GM19193 (cell line): ENCODE results near the gene ZMIZ1.

Source experiments
- POLR2A ChIP-seq: IDR thresholded peaks from 4 replicates; pipeline ENCODE4 v1.6.1; 2011; ENCODE audit not compliant: insufficient read depth, insufficient read length; ENCODE audit errors: extremely low read depth

ZMIZ1 gene

GRCh38 chr10:79112881-79113431 is 44.2 kb downstream of the ZMIZ1 start:
- no peak for TF ChIP-seq POLR2A

DNA sequence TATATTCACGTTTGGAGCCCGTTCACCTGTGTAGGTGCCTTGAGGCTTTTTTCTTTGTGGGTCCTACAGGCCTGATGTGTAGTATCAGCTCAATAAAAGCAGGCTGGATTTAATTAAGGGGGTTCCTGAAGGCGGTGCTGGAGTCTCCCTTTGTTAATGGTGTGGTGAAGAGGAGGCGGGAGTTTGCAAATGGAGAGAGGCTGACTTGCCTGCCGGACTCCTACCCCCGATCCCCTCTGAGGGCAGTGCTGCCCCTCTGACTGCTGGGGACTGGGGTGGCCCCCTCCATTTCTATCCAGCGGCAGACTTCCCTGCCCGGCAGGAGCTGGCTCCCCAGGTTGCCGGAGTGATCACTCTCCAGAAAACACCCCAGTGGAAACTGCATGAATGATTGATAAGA is 45.1 kb downstream of the ZMIZ1 start:
- TF ChIP-seq POLR2A, result no peak

DNA sequence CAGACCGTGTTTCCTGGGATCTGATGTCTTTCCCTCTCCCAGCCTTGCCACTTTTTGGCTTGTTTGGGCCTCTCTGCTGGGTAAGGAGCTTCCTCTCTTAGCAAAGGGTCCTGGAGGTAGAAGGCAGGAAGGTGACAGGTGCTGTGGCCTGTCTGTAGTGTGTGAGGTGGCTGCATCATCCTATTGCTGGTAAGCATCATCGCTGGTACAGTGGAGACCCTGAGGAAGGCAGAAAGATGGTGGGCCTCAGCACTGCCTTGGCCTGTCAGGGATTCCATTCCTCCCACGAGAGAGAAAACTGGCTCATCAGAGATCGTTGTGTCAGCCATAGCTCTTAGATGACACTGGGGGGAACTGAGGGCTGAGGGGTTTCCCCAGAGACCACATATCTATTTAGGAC is 46.5 kb downstream of the ZMIZ1 start:
- no peak for TF ChIP-seq POLR2A

DNA sequence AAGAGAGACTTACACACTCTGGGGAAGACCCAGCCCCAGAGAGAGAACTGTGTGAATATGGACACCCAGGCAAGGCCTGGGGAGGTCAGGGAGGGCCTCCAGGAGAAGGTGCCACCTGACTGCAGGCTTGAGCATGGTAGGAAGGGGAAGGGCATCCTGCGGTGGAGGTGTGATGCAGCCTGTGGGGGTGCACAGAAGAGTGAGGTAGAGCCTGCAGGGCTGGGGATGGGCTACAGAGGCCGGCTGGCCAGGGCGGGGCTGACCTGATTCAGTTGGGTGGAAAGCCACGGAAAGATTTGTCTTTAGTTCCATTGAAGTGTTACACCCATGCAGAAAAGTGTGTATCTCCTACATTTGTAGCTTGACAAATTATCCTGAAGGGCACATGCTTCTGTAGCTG is 47.6 kb downstream of the ZMIZ1 start:
- no peak for TF ChIP-seq POLR2A

GRCh38 chr10:79116801-79117723 is 48.3 kb downstream of the ZMIZ1 start:
- no peak for TF ChIP-seq POLR2A

DNA sequence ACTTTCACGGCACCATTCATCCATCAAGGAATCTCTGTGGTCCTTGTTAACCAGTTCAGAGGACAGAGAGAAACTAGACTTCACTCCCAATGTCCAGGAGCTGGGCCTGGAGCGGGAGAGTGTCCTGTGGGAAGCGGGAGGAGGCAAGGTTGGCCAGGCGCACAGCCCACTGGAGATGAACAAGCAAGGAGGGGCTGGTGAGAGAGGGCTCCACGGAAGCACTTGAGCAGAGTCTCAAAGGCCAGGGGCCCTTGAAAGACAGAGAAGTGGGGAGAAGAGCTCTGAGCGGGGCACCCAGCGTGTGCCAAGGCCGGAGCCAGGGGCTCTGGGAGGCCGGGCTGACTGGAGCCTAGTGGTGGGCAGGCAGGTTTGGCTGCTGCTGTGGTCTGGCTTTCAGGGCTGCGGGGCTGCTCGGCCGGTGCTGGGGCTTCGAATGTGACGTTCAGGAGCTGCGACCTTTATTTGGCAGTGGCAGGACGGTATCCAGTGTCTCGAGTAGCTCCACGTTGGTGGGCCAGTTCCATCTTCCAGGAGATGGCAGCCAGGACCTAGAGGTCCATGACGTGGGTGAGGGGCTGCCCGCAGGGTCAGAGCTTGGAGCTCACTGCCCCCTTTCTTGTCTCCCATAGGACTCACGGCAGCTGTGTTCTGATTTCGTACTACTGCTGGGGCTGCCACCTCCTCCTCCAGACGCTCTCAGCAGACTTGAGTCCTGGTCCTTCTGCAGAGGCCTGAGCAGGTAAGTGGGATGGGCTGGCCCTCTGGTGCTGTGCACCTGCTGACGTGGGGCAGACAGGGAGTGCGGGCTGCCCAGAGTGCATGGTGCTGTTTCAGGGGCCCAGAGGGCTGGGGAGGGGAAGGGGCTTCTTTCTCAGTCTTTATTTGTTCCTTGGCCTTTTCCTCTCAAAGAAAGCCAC is 49.8 kb downstream of the ZMIZ1 start:
- TF ChIP-seq POLR2A, result no peak

GRCh38 chr10:79119306-79119705 is 50.5 kb downstream of the ZMIZ1 start:
- TF ChIP-seq POLR2A, result no peak

DNA sequence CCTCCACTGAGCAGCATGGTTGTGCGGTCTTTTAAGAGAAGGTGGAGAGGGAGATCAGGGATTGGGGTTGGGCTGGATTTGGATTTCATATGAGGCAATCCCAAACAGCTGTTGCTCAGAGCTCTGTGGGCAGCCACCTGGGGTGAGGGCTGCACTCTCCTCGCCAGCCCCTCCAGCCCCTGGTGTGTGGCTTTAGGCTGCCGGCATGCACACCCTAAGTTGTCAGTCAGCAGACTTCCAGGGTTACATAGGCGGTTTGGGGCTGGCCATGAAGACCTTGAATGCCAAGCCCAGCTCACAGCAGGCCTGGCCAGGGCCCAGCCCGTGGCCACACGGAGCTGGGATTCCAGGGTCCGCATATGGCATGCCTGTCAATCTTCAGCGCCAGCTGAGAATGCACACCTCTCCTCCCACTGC is 54.8 kb downstream of the ZMIZ1 start:
- no peak for TF ChIP-seq POLR2A

DNA sequence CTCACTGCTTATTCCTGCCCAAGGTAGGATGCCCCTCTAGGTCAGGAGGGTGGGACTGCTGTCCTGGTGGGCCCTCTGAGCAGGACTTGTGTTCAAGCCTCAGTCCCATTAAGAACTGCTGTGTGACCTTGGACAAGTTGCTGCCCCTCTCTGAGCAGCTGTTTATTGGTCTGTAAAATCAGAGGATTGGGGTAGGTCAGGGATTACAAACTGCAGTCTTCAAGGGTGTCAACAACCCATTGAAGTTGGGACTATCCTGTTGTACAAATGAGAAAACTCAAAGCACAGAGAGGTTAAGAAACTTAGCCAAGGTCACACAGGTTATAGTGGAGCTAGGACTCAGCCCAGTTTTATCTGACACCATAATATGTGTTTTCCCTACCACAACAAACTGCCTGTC is 55.3 kb downstream of the ZMIZ1 start:
- no peak for TF ChIP-seq POLR2A

GRCh38 chr10:79125092-79125491 is 56.3 kb downstream of the ZMIZ1 start:
- no peak for TF ChIP-seq POLR2A

GRCh38 chr10:79126351-79127080 is 57.8 kb downstream of the ZMIZ1 start:
- TF ChIP-seq POLR2A, result no peak

DNA sequence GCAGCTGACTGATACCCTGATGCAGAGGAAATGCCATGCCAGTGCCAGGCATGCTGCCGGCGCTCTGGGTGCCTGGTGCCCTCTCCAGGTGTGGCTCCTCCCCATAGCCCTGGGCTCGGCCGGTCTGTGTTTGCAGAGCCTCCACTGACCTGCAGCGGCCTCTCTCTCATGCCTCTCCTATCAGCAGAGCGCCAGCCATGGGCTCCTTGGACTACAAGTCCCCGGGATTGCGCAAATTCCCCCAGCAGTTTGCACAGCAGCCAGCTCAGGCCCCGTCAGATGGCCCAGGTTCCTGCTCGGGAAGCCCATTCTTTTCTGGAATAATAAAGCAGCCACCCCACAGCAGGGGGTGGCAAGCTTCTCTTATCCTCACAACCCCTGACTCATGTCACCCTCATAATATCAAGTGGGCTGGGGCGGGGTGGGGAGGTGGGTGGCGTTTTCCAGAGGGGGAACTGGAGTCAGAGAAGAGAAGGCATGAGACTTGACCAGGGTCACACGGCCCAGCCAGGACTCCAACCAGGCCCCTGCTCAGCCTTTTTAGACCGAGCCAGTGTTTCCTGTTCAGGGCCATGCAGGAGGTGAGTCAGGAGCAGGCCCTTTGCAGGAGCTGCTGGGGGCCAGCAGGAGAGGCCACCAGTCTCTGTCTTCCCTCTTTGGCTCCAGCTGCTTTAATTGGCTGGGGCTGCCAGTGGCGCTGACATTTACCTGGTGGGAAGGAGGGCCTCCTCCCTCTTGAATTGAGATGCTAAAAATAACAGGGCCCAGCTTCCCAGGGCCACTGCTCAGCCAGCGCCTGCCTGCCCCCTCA is 58.6 kb downstream of the ZMIZ1 start:
- TF ChIP-seq POLR2A, result no peak

- no peak for TF ChIP-seq POLR2A
These were observed 59.6 kb downstream of the ZMIZ1 start for GRCh38 chr10:79128241-79128922.
